Measurements from ENCODE around the gene PBX3. TPM values are rescaled to one million over a fixed set of nuclear protein-coding genes. Genes with fewer than 3 reads are reported as not detected.

Gene PBX3
- total and polyA plus RNA-seq, 9 of the 15 experiments (the other 6 are each of a cell fraction or from before 2014, with no cell fraction given): 0.14 to 5.8 (median 0.92) TPM

- TF ChIP-seq GTF3C2 (IDR thresholded peaks at IDR 0.05; ENCODE audit: borderline replicate concordance, extremely low read depth, insufficient read length) (no peak), ZFPM2 (CRISPR knock-in tag; IDR thresholded peaks at IDR 0.05) (no peak), MAFK (IDR thresholded peaks at IDR 0.05; ENCODE audit: low read length) (no peak), GTF2A2 (tag; IDR thresholded peaks at IDR 0.05) (no peak), SLC30A9 (CRISPR knock-in tag; IDR thresholded peaks at IDR 0.05) (no peak), EGR1 (conservative IDR thresholded peaks at IDR 0.05) (no peak), ZNF77 (CRISPR knock-in tag; IDR thresholded peaks at IDR 0.05) (no peak), ZNF740 (CRISPR knock-in tag; IDR thresholded peaks at IDR 0.05) (no peak), ZNF740 (tag; IDR thresholded peaks at IDR 0.05) (no peak), ZNF586 (CRISPR knock-in tag; conservative IDR thresholded peaks at IDR 0.05) (no peak), ZNF512 (tag; IDR thresholded peaks at IDR 0.05) (no peak), NCOA2 (IDR thresholded peaks at IDR 0.05; ENCODE audit: partially characterized antibody in 2 of 2) (no peak), TGIF2 (CRISPR knock-in tag; IDR thresholded peaks at IDR 0.05) (no peak), THRA (IDR thresholded peaks at IDR 0.05) (no peak), ZNF436 (CRISPR knock-in tag; IDR thresholded peaks at IDR 0.05) (no peak), NCOA4 (IDR thresholded peaks at IDR 0.05; ENCODE audit: partially characterized antibody) (no peak), MLX (CRISPR knock-in tag; conservative IDR thresholded peaks at IDR 0.05) (no peak), KDM4B (IDR thresholded peaks at IDR 0.05; ENCODE audit: borderline replicate concordance in 2 of 2, low read depth in 1 of 2) (no peak), GTF2F1 (IDR thresholded peaks at IDR 0.05; ENCODE audit: low read depth, low read length) (no peak), PRMT5 (CRISPR knock-in tag; IDR thresholded peaks at IDR 0.05) (no peak)
These were observed 978 bp upstream of the PBX3 start (continued) for GRCh38 chr9:125746017-125746773.
